Cardiac muscle cell (in vitro differentiated cells and primary cell): Measurements from ENCODE around the gene FRRS1. TPM values are rescaled to one million over a fixed set of nuclear protein-coding genes. Genes with fewer than 3 reads are reported as not detected.

Experiments
- DNase-seq, 2 donors: peaks; one replicate each; pipeline versions ENCODE4 v3.0.0 to v3.0.0-alpha.2; 2010 to 2017; ENCODE audit warnings: low read depth in 1 of 2, low spot score in 1 of 2
- H3K27ac ChIP-seq: fragments of 200-600 bp; sonication (generic); 2 replicates; pipeline ENCODE4 v1.5.1; 2016
- H3K27me3 ChIP-seq: fragments of 200-600 bp; sonication (generic); 2 replicates; pipeline ENCODE4 v1.6.0; 2016; ENCODE audit warnings: control low read depth
- H3K36me3 ChIP-seq: fragments of 200-600 bp; sonication (generic); 2 replicates; pipeline ENCODE4 v1.5.1; 2016; ENCODE audit warnings: control low read depth
- H3K4me1 ChIP-seq: fragments of 200-600 bp; sonication (generic); 2 replicates; pipeline ENCODE4 v1.8.1; 2017; ENCODE audit warnings: low read depth, mild to moderate bottlenecking, mixed run types
- H3K4me3 ChIP-seq: fragments of 200-600 bp; sonication (generic); 2 replicates; pipeline ENCODE4 v1.5.1; 2016; ENCODE audit warnings: mild to moderate bottlenecking
- H3K9me3 ChIP-seq: fragments of 200-600 bp; sonication (generic); 2 replicates; pipeline ENCODE4 v1.5.1; 2017; ENCODE audit warnings: low read depth, mild to moderate bottlenecking, control low read depth
- polyA plus RNA-seq: library from polyadenylated mRNA; unstranded; fragments of >200 nt; fragmentation: Nextera tagmentation; extraction: Ambion mirVana; gene quantifications from 2 replicates; pipeline ENCODE4 v1.2.1, GENCODE V29; 2016
- total RNA-seq: library from RNA; depleted of rRNA; stranded (reverse); fragments of >200 nt; gene quantifications from 2 replicates; pipeline ENCODE4 v1.2.3, GENCODE V29; 2016
- TF ChIP-seq, protein P1 (sequence below): IDR thresholded peaks from 2 replicates; pipeline ENCODE4 v1.5.1; 2012; ENCODE audit warnings: low read depth, mild to moderate bottlenecking, low read length

Gene FRRS1
- total and polyA plus RNA-seq, 2 experiments from 2014 or later, result 3.7 to 5.5 TPM

DNA sequence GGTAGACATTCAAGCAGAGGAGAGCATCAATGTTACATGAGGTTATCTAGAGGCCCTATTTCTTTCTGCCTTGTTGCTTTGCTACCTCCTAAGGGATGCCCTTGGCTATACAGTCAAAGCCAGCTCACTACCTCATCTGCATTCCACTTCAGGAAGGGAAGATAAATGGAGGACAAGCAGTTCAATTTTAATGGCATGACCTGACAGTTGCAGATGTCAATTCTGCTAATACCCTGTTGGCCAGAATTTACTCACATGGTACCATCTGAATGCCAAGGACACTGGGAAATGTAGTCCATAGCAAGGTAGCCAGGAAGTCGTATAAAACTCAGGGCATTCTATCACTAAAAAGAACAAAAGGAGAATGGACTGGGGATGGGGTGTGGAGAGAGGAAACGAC is 89.0 kb downstream of the FRRS1 start:
- H3K27me3 ChIP-seq, result no peaks in the 10 kb centered on the region
- H3K27ac ChIP-seq, result no peak overlapping the region
- H3K36me3 ChIP-seq, result no peaks in the 10 kb centered on the region
- H3K4me3 ChIP-seq, result no peak overlapping the region
- H3K9me3 ChIP-seq, result no peaks in the 10 kb centered on the region
- DNase-seq, result no peak
- TF ChIP-seq, protein P1, sequence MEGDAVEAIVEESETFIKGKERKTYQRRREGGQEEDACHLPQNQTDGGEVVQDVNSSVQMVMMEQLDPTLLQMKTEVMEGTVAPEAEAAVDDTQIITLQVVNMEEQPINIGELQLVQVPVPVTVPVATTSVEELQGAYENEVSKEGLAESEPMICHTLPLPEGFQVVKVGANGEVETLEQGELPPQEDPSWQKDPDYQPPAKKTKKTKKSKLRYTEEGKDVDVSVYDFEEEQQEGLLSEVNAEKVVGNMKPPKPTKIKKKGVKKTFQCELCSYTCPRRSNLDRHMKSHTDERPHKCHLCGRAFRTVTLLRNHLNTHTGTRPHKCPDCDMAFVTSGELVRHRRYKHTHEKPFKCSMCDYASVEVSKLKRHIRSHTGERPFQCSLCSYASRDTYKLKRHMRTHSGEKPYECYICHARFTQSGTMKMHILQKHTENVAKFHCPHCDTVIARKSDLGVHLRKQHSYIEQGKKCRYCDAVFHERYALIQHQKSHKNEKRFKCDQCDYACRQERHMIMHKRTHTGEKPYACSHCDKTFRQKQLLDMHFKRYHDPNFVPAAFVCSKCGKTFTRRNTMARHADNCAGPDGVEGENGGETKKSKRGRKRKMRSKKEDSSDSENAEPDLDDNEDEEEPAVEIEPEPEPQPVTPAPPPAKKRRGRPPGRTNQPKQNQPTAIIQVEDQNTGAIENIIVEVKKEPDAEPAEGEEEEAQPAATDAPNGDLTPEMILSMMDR, result no peak
- H3K4me1 ChIP-seq, result no peaks in the 10 kb centered on the region

DNA sequence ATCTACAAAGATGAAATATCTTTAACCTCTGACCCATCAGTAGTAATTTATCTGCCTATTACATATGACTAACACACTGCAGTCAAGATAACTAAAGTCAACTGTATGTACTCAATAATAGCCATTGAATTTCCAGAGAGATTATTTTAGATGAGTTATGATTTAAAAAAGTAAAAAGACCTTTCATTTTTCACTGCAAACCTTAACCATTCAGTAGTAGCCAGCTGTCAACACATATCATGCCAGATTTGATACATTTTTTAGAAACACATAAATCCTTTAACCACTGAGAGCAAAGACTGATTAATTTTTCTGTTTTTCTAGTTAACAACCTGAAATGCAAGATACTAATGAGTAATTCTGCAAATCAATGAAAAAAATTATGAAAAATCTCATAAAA is 89.6 kb downstream of the FRRS1 start:
- TF ChIP-seq, protein P1, result no peak
- Histone ChIP-seq H3K27ac (no peak overlapping the region), H3K9me3 (no peaks in the 10 kb centered on the region), H3K4me3 (no peak overlapping the region), H3K27me3 (no peaks in the 10 kb centered on the region), H3K36me3 (no peaks in the 10 kb centered on the region), H3K4me1 (no peaks in the 10 kb centered on the region)
- DNase-seq, result no peak

DNA sequence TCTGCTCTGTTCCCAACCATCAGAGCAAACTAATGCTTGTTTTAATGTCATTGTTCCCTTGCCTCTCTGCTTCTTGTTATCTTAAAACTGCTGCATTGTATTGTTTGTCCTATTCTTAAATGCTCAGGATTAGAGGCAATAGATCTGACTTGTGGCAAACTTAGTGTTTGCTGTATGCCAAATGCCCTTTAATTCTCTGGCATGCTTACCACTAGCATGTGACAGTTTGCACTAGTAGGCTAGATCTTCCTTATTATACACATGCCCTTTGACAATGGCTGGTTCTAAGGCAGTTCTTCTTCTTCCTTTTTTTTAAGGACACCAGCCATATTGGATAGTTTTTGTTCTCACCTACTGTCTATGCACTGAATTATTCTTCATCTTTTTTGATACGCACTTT is 90.4 kb downstream of the FRRS1 start:
- DNase-seq, result no peak
- Histone ChIP-seq H3K27ac (no peak overlapping the region), H3K27me3 (no peaks in the 10 kb centered on the region), H3K4me1 (no peaks in the 10 kb centered on the region), H3K9me3 (no peaks in the 10 kb centered on the region), H3K36me3 (no peaks in the 10 kb centered on the region), H3K4me3 (no peak overlapping the region)
- TF ChIP-seq, protein P1, result no peak

DNA sequence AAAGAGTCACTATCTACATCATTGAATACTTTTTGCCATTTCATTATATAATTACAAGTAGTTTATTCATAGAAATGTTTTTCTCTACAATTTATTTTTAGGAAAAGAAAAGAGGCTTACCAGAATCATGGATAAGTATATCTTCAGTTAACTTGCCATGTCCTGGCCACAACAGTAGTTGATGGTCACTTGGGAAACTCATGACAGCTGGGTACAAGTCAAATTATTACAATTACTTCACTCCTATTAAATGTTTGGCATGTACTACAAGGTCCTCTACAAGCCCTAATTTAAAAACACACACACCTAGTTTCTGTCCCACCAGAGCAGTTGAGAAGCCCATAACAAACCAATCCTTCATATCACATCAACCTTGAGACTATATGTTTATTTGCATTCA is 91.1 kb downstream of the FRRS1 start:
- no peaks in the 10 kb centered on the region for H3K9me3 ChIP-seq
- H3K4me3 ChIP-seq, result no peak overlapping the region
- H3K36me3 ChIP-seq, result no peaks in the 10 kb centered on the region
- no peaks in the 10 kb centered on the region for H3K27me3 ChIP-seq
- H3K4me1 ChIP-seq, result no peaks in the 10 kb centered on the region
- DNase-seq, result no peak
- no peak overlapping the region for H3K27ac ChIP-seq
- TF ChIP-seq, protein P1, result no peak

DNA sequence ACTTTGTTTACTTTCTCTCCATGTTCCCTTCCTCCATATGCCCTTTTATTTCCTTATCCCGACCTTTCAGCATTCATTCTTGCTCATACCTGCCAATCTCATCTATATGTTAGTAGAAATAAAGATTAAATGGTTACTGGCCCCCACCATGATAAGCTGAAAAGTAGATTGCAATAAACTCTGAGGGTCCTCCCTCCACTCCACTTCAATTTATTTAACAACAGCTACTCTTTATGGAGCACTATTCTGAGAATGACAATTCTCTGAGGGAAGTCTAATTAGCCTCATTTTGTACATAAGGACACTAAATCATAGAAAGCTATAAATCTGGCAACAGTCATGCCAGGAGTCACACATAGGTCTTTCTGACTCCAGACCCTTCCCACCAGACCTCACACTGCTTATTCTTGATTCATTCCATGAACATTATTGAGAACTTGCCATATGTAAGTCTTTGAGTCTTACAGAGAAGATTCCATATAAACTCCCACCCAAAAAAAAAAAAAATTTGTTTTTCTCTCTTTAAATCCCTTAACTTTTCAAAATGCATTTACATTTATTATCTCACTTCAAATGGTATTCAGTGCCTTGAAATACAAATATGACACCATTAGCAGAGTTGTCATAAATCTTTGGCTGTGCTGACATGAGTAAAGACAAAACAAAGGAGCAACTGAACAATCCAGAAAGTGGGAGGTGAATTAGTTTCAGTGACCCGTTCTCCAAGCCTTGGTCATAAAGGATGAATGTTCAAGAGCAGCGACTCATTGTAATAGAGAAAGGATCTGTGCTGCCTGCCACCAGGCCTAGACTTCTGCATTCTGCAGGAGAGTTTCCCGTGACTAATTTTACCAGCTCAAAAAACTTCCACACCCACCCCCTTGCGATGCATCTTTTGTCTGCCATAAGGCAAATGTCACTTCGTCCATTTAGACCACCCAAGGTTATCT is 92.0 kb downstream of the FRRS1 start:
- no peaks in the 10 kb centered on the region for H3K27me3 ChIP-seq
- no peak overlapping the region for H3K4me3 ChIP-seq
- H3K27ac ChIP-seq, result no peak overlapping the region
- no peaks in the 10 kb centered on the region for H3K9me3 ChIP-seq
- DNase-seq, result no peak
- no peaks in the 10 kb centered on the region for H3K36me3 ChIP-seq
- no peaks in the 10 kb centered on the region for H3K4me1 ChIP-seq
- TF ChIP-seq, protein P1, result no peak
